Loucy (cell line): ENCODE measurements around the gene TNIP2.

Experiments
- EZH2phosphoT487 ChIP-seq: fragments of 200-600 bp; IDR thresholded peaks from 2 replicates; pipeline ENCODE4 v1.6.1; 2018; ENCODE audit warnings: antibody characterized with exemption, mild to moderate bottlenecking, moderate library complexity, borderline replicate concordance
- TF ChIP-seq, protein P1 (sequence below): fragments of 200-600 bp; sonication (generic); conservative IDR thresholded peaks from 2 replicates; pipeline ENCODE4 v1.5.1; 2014; ENCODE audit warnings: mild to moderate bottlenecking, antibody characterized with exemption, low read length

- TF ChIP-seq, protein P1, sequence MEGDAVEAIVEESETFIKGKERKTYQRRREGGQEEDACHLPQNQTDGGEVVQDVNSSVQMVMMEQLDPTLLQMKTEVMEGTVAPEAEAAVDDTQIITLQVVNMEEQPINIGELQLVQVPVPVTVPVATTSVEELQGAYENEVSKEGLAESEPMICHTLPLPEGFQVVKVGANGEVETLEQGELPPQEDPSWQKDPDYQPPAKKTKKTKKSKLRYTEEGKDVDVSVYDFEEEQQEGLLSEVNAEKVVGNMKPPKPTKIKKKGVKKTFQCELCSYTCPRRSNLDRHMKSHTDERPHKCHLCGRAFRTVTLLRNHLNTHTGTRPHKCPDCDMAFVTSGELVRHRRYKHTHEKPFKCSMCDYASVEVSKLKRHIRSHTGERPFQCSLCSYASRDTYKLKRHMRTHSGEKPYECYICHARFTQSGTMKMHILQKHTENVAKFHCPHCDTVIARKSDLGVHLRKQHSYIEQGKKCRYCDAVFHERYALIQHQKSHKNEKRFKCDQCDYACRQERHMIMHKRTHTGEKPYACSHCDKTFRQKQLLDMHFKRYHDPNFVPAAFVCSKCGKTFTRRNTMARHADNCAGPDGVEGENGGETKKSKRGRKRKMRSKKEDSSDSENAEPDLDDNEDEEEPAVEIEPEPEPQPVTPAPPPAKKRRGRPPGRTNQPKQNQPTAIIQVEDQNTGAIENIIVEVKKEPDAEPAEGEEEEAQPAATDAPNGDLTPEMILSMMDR = no peak
- no peak for TF ChIP-seq EZH2phosphoT487
These were observed 33.9 kb upstream of the TNIP2 start for GRCh38 chr4:2789793-2790582.
